NCI-H526 (cell line): Measurements from ENCODE around the gene ME3.
"Not testable (repeated sequence)": the region's sequence is repeated elsewhere in the genome, so short reads cannot be mapped to it uniquely, and the experiment has no call there.

ENCODE experiments used
- DNase-seq, 2 experiments: peaks; one replicate each; lab custom pipeline; 2025; lab: John Stamatoyannopoulos, UW

ME3 gene

DNA sequence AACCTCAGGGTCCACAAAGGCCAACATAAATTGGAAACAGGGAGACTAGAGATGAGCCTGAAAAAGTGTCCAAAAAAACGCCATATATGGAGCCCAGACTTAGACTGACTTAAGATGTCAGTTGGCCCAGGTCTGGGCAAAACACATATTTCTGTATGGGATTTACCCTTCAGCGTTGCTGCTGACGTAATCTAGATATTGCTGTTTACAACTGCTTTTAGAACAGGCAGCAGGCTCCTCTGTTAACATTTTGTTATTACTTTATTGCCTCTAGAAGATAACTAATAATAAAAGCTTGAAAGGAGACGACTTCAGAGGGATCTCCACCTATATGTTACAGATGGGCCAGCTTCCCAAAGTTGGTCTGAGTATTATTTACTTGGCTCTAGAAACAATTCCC, 8.7 kb downstream of the ME3 start:
- no peak for DNase-seq

DNA sequence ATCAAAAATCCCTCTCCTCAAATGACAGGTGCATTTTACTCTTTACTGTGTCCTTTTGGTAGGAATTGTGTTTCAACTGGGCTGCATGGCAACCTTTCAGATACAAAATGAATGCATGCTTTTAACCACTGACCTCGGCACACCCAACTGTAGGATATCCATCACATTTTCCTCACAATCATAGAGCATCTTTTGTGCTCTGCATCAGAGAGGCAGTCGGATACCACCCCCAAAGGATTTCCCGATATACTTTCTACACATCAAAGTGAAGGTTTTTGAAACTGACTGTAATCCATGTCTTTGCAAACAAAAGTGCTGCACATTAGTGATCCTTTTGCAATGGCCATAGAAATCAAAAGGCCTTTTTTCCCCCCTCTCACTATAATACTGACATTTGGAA, 9.1 kb downstream of the ME3 start:
- DNase-seq = no peak

DNA sequence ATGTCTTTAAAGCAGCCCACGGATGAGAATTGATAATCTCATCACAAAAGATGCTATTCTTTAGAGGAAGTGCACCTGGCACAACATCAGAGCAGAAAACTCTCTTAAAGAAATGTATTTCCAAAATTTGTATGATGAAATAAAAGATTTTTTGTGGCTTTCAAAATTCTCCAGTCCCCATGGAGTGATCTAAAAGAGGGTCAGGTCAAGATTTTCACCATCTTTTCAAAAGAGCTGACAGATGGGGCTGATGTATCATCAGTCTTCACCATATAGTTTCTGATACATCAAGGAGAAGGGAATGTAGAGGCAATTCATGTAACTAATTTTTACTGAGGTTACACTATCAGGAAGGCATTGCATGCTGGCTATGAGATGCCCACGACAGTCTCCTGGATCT, 11.7 kb downstream of the ME3 start:
- no peak for DNase-seq

DNA sequence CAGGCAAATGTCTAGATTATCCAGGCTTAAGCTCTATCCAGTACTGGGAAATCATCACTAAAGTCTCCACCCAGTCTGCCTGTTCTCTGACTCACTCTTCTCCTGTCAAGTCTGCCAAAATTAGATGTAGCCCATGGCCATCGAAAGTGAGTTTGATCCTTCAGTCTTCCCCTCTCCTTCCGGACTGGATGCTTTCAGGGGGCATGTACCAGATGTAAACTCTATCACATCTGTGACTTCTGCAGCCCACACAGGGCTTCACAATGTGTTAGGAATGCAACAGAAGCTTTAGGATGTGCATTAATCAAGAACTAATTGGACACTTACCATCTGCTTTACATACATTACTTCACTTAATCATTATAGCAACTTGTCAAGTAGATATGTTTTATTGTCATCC, 12.3 kb downstream of the ME3 start:
- no peak for DNase-seq

DNA sequence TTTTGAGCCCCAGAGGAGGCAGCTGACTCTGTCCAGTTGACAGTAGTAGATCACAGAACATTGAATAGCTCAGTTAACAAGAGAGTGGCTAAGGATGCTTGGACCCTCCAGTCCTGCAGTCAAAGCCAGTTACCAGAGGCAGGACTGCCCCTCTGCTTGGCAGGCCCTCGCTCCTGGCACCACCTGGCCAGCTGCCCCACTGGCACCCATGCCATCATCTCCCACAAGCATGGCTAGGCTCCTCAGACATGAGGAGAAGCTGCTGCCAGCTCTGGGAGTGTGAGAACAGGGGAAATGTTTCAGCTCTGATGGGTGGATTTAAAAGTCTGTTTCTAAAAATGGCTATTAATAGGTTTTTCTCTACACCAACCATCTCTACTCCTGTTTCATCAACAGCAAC, 13.9 kb downstream of the ME3 start:
- no peak for DNase-seq

DNA sequence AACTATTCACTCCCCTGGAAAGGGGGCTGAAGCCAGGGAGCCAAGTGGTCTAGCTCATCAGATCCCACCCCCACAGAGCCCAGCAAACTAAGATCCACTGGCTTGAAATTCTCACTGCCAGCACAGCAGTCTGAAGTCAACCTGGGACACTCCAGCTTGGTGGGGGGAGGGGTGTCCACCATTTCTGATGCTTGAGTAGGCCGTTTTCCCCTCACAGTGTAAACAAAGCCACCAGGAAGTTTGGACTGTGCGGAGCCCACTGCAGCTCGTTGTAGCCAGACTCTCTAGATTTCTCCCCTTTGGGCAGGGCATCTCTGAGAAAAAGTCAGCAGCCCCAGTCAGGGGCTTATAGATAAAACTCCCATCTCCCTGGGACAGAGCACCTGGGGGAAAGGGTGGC, 27.2 kb downstream of the ME3 start:
- not testable (repeated sequence) for DNase-seq

DNA sequence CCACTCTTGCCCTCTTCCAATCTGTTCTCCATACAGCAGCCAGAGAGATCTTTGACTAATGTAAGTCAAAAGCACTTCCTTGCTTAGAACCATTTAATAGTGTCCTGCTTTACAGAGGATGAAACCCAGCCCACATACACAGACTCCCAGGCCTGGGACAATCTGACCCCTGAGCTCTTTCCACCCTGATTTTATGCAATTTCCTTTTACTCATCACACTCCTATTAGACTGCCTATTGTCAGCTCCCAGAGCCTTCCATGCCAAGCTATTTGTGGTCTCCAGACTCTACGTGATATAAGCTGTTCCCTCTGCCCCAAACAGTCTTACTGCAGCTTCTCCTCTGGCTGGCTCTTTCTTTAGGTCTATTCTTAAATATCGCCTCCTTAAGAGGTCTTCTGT, 28.1 kb downstream of the ME3 start:
- DNase-seq = no peak

DNA sequence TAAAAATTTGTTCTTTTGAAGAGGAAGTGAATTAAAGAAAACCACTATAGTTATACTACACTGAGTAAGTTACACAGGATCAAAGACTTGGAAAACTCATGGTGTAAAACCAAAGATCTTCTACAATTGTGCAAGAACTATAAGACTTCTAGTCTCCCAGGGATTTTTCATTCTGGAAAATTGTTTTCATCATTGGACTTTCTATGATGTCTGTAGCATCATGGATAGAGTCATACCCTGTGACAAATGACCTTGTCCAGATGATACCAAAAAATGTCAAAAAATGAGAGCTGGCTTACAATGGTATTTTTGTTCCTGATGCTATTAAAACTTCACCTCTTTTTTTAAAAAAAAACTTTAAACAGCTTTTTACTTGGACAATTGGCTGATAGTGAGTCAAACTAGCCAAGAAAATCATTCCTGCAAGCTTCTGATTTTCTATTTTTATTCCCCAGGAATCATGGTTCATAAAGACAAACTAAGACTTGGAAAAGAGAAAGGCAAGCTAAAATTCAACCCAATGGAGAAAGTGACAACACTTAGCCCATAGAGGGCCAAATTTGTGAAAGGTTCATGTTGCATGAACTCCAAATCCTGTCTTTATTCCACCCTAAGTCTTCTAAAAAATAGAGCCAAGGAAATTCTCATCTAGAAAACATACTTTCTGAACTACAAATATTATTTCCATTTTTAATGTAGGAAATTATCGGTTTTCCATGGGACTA, 30.7 kb downstream of the ME3 start:
- no peak for DNase-seq

DNA sequence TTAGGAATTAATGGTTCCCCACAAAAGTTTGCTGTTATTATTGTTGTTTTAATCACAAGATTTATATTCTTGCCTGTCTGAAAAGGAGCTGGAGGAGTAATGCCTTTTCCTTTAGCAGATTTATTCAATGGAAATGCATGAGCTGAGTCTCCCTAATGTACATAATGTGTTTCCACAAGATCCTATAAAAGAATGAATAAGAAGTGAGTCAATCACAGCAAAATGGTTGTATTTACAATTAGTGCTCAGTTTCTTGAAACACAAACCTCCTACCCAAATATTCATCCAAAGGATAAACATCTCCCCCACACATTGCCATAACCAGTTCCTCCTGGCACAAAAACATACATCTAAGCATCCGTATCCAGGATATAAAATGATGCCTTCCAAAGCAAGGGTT, 33.3 kb downstream of the ME3 start:
- DNase-seq = no peak

DNA sequence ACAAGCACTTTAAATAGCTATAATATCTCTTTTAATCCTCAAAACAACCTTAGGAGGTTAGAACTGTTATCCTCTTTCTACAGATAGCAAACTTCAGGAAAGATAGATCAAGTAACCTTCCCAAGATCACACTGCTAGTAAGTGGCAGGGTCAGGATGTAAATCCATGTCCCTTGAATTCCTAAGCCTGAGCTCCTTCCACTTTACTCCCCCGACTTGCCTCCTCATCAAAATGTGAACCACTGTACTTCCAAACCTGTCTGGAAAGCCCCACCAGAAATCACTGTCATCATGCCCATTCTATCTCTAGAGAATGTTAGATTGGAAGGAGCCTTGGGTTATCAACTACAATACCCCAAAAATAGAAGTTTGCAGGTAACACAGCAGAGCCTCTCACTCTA, 33.7 kb downstream of the ME3 start:
- DNase-seq = no peak

DNA sequence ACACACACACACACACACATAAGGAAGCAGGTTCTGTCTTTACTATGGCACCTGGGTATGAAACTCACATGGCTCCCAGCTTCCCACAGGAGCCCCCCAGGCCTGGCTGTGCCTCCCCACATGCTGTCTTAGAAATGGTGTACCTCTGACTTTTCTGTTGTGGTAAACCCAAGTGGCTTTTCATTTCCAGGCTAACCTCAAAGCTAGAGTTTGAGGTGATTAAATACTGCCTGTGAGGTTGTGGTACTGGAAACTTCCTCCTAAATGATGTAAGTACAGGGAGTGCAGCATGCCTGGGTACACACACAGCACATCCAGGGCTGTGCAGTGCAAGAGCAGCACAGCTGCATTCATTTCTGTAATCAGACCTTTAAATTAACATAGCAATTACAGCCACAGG, 34.4 kb downstream of the ME3 start:
- no peak for DNase-seq

DNA sequence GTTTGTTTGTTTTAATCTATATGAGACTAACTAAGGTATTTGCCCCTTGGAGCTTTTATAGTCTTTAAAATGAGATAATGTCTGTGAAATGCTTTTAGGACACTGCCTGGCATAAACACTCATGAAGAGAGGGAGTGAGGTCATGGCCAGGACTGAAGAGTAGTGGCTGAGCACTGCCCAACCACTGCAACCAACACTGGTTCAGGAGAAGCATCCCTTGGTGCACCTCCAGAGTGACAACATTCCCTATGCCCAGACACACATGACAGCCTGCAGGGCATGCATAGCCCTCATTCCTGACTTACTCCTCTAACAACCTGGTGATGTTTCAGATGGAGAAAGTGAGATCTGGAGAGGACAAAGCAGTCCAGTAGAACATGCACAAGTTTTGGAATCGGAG, 36.1 kb downstream of the ME3 start:
- no peak for DNase-seq

DNA sequence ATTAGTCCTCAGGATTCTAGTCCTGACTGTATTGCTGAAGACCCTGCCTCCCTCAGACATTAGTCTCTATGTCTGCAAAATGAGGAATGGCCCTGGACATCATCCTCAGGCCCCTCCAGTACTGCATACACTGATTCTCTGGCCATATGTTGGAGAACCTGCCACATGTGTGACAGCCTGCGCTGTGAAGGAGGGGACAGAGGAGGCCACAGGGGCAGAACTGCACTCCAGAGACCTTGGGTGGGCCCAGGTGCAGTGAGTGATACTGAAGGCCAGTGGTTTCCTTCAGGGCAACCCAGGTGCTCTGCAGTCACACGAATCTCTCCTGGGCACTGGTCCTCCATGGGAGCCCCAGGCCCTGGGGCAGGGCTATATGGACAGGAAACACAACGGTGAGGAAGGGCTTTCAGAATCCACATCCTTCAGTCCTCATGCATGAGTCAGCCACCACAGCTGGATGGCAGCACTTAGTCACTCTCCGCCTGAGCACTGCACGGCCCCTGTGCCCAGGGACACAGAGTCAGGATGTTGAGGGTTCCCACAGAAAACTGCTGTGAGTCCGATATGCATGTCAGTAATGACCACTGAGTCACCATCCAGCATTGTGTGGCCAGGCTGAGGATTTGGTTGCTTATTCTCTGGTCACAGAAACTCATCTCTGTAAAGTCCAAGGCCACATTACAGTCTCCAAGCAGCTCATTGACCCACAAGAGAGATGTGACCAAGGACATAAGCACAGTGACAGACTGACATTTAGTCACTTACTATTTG, 39.7 kb downstream of the ME3 start:
- no peak for DNase-seq

DNA sequence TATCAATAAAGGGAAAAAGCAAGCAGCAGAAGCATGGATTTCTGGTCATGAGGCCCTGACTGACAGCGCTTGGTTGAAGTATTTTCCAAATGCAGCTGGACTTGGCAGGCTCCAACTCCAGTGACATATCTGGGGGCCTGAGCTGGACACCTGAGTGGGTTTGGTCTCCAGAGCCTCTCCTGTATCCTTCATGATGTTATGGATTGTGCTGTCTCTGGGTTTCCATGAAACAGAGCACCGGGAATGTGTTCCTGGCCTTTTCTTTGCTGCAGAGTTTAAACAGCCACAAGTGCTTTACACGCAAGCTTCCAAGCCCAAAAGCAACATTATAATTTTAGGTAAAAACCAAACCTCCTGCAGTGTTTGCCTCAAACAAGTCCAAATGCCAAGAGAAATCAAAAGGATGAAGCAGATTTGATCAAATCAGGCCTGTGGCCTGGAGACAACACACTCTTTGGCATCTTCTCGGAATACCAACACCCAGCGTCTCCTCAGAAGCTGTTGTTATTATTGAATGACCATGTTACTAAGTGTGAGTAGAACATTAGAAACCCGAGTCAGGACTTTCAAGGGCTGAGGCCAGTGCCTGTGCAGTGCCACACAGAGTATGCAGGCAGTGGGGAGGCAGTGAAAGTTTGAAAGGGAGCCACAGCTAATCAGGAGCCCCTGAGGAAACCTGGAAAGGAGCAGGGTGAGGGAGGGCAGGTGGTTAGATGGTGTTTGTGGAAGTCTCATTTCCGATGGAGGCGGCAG, 42.0 kb downstream of the ME3 start:
- DNase-seq = no peak

DNA sequence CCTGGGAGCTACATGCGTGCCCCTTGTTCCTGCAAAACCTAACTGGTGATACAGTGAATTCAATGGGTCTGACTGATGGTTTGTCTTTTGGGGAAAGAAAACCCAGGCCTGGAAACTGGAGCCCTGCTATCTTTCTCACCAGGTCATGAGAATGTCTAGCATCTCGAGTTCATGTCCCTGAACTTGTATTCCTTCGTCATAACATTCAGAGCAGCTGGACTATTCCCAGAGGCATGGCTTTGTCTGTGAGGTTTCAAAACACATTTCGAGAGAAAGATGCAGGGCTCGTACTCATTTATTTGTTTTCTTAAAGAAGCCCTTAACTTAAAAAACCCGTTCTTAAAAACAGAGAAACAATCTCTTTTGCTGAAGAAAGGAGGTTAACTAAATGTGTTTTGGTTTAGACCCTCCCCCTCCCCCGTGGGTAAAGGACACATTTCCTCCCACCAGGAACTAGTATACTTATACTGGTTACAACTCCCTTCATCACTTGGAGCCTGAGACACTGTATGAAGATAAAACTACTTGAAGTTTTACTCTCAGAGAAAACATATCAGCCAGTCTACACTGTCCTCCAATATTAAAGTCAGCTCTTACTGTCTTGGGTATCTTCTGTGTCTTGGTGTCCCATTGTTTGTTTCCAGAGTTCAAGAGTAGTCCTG, 43.2 kb downstream of the ME3 start:
- no peak for DNase-seq

DNA sequence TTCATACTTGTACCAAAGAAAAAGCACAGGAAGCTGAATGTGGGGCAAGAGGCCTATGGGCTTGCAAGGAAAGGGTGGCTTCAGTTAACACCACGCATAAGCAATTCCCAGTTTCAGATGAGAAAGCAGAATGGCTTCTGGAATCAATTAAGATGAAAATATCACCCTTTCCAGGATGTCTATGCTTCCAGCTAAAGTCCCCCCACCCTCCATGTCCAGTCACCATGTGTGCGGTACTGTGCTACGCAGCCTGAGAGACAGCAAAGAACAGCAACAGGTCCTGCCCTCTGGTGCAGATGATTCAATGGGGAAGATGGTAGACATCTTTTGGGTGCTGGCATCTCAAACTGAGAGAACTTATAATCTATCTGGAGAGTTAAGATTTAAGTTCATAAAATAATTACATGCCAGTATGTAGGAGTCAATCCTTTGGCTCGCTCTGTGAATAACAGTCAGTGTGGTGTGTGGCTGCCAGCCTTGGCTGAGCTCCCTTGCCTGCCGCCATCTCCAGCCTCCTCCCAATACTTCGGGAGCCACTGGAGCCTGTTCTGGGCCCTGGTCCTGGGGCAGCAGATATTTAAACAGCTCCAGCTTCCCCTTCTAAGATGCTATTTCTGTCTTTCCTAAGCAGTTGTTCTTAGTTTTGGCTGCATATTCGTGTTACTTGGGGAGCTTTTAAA, 44.5 kb downstream of the ME3 start:
- DNase-seq = no peak

DNA sequence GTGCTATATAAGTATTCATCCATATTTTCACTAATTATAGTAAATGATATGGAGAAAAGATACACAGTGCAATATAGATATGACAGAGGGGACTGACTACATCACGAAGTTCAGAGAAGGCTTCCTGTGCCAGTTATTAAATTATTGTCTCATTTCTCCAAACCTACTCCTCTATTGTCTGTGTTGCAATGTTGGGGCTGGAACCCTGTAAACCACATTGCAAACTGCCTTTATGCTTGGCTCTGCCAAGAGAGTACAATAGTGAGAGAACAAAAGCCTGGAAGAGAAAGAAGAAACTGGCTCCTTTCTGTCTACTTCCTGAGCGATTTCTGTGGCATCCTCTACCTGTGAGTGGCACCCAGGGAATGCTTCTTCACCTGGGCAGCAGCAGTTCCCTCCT, 46.4 kb downstream of the ME3 start:
- no peak for DNase-seq

DNA sequence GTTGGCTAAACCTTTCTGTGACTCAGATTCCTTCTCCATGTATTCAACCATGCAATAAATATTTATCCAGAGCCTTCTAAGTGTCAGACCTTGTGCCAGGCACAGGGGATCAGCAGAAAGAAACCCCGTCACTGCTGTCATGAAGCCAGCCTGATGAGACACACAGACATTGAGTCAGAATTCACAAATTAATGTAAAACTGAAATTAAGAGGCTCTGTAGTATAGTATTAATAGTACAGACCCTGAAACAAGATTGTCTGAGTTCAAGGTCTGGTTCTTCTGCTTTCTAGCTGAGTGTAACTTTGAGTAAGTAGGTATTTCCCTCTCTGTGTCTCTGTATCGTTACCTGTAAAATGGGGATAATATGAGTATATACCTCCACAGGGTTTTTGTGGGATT, 46.9 kb downstream of the ME3 start:
- DNase-seq = no peak

DNA sequence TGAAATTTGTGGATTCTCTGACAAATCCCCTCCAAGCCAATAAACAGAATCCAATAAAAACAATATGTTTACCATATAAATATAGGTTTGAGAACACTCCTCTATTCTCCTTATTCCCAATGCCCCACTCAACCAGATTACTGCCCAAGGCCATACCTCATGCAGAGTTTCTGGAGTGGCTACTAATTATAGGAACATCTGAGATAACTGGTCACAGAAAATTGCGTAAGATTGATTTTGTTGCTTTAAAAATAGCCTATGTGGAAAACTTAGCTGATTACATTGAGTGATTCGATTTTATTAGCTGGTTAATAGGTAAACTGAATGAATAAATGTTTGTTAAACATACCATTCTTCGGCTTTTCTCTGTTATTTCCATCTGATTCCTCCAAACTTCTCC, 48.0 kb downstream of the ME3 start:
- DNase-seq = no peak

DNA sequence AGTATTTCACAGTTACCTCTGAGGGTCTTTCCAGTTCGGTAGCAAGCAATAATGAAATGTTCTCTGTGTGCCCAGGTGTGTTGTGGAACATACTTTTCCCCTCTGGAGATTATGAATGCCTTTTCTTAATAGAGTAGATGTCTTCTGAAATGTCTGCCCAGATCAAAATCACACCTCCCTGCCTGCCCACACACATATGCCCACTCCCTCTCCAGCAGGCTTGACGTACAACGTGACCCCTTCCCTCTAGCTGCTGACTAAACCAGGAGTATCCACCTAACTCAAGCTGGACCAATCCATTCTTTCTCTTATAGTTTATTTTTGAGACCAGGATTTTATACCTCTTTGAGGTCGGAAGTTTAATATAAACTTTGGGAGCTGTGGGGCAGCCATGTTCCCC, 48.7 kb downstream of the ME3 start:
- no peak for DNase-seq

DNA sequence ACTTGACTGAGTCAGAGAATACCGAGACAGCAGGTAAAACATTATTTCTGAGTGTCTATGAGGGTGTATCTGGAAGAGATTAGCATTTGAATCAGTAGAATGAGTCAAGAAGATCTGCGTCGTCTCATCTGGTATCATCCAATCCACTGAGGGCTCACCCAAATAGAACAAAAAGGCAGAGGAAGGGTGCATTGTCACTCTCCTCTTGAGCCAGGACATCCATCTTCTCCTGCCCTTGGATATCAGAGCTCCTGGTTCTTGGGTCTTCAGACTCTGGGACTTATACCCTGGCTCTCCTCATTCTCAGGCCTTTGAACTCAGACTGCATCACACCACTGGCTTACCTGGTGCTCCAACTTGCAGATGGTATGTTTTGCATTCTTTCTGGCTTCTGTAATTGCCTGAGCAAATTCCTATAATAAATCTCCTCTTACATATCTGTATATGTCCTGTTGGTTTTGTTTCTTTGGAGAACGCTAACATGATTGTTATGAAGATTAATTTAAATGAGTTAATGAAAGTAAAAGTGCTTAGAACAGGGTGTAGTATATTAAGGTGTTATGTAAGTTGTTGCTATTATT, 49.3 kb downstream of the ME3 start:
- no peak for DNase-seq

DNA sequence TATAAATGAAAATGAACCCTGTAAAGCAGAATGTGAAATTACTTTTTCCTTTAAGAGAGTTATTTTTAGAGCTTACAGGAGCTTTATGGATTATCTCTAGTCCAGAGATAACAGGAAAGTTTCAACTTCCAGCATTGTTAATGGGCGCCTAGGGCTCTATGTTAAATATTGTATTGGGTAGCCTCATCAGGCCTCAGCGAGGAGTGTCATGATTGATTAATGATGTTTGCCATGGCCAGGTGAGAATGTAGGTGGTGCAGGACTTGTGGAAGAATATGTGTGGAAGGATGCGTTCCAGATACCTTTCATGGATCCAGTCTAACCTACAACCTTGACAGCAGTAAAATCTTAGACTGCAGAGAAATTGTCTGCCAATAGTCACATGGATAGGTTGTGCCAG, 50.6 kb downstream of the ME3 start:
- DNase-seq = no peak
